Stimulated activated naive B cell treated with anti-CD40 and anti-IgM and Interleukin-4, amounts not matched to agents 10 μg/mL and 1 μg/mL and 100 μg/mL, for 72 hours (primary cell): ENCODE measurements around the gene CNTNAP1.
"Not testable (repeated sequence)": the region's sequence is repeated elsewhere in the genome, so short reads cannot be mapped to it uniquely, and the experiment has no call there.

ENCODE experiments used
- ATAC-seq, 2 donors: fragments of 150-1000 bp; cut with Tn5 transposase; replicated peaks; 2 replicates each; pipeline ENCODE4 v1.10.0; 2021; ENCODE audit warnings: moderate library complexity in 1 of 2
- DNase-seq: peaks from one replicate; pipeline ENCODE4 v3.0.0; 2021
- H3K27ac Mint-ChIP-seq: one replicate; pipeline ENCODE4 v1.8.0; 2022; ENCODE audit warnings: mild to moderate bottlenecking, mixed read lengths
- H3K27me3 Mint-ChIP-seq, 2 donors: one replicate each; pipeline ENCODE4 v1.8.0; 2022; ENCODE audit warnings: mixed read lengths in 2 of 2
- H3K36me3 Mint-ChIP-seq, 2 donors: one replicate each; pipeline ENCODE4 v1.8.0; 2022; ENCODE audit warnings: mixed read lengths in 2 of 2, mild to moderate bottlenecking in 1 of 2
- H3K4me1 Mint-ChIP-seq, 2 donors: one replicate each; pipeline ENCODE4 v1.8.0; 2022; ENCODE audit warnings: mixed read lengths in 2 of 2, mild to moderate bottlenecking in 1 of 2
- H3K4me3 Mint-ChIP-seq, 2 donors: one replicate each; pipeline ENCODE4 v1.8.0; 2022; ENCODE audit warnings: mild to moderate bottlenecking in 2 of 2, mixed read lengths in 2 of 2, moderate library complexity in 1 of 2
- H3K9me3 Mint-ChIP-seq, 2 donors: one replicate each; pipeline ENCODE4 v1.8.0; 2022; ENCODE audit warnings: mixed read lengths in 2 of 2, mild to moderate bottlenecking in 1 of 2

The CNTNAP1 gene

GRCh38 chr17:42704837-42705494 is 22.6 kb downstream of the CNTNAP1 start:
- Mint-ChIP-seq H3K27me3 (no peaks in the 10 kb centered on the region), H3K9me3 (no peaks in the 10 kb centered on the region), H3K4me3 (peak overlapping the region; percentile 42 to 72), H3K27ac (peak overlapping the region; percentile 68), H3K36me3 (peaks cover 68 to 82% of the 10 kb centered on the region in 2 donors), H3K4me1 (peaks cover 40 to 68% of the 10 kb centered on the region in 2 donors)
- DNase-seq = peak; percentile 73
- peak; percentile 90 to 93 for ATAC-seq

GRCh38 chr17:42706732-42707131 is 24.4 kb downstream of the CNTNAP1 start:
- Mint-ChIP-seq H3K36me3 (peaks cover 66 to 81% of the 10 kb centered on the region in 2 donors), H3K4me1 (peaks cover 35 to 61% of the 10 kb centered on the region in 2 donors), H3K9me3 (no peaks in the 10 kb centered on the region), H3K27ac (peak overlapping the region; percentile 5), H3K4me3 (peak overlapping the region in 1 of 2 donors; percentile 13), H3K27me3 (no peaks in the 10 kb centered on the region)
- ATAC-seq = peak; percentile 13 to 25
- no peak for DNase-seq

GRCh38 chr17:42708588-42708987 is 26.3 kb downstream of the CNTNAP1 start:
- Mint-ChIP-seq H3K27me3 (no peaks in the 10 kb centered on the region), H3K27ac (no peak overlapping the region), H3K36me3 (peaks cover 56 to 77% of the 10 kb centered on the region in 2 donors), H3K4me3 (no peak overlapping the region), H3K9me3 (no peaks in the 10 kb centered on the region), H3K4me1 (peaks cover 26 to 43% of the 10 kb centered on the region in 2 donors)
- DNase-seq = no peak
- ATAC-seq = no peak

GRCh38 chr17:42709561-42709960 is 27.2 kb downstream of the CNTNAP1 start:
- peaks cover 47 to 67% of the 10 kb centered on the region in 2 donors for H3K36me3 Mint-ChIP-seq

GRCh38 chr17:42720996-42721583 is 38.8 kb downstream of the CNTNAP1 start:
- no peak for DNase-seq
- no peak overlapping the region for H3K4me3 Mint-ChIP-seq
- H3K36me3 Mint-ChIP-seq = peaks cover 29 to 50% of the 10 kb centered on the region in 2 donors

More at GRCh38 chr17:42709561-42709960, 27.2 kb downstream of the CNTNAP1 start:
- DNase-seq (no peak), ATAC-seq (no peak)
- Mint-ChIP-seq H3K4me1 (peaks cover 22 to 33% of the 10 kb centered on the region in 2 donors), H3K4me3 (no peak overlapping the region), H3K27me3 (no peaks in the 10 kb centered on the region), H3K9me3 (no peaks in the 10 kb centered on the region), H3K27ac (no peak overlapping the region)

GRCh38 chr17:42723636-42724035 is 41.3 kb downstream of the CNTNAP1 start:
- Mint-ChIP-seq H3K4me3 (no peak overlapping the region), H3K9me3 (no peaks in the 10 kb centered on the region), H3K36me3 (peaks cover 22 to 35% of the 10 kb centered on the region in 2 donors), H3K4me1 (peaks cover 0 to 6% of the 10 kb centered on the region in 2 donors), H3K27me3 (no peaks in the 10 kb centered on the region), H3K27ac (no peak overlapping the region)
- no peak for ATAC-seq
- no peak for DNase-seq

More at GRCh38 chr17:42720996-42721583, 38.8 kb downstream of the CNTNAP1 start:
- Mint-ChIP-seq H3K27ac (no peak overlapping the region), H3K9me3 (no peaks in the 10 kb centered on the region), H3K4me1 (peaks cover 0 to 6% of the 10 kb centered on the region in 2 donors), H3K27me3 (no peaks in the 10 kb centered on the region)
- ATAC-seq = peak; percentile 86 to 94

GRCh38 chr17:42725143-42725542 is 42.8 kb downstream of the CNTNAP1 start:
- Mint-ChIP-seq H3K27ac (no peak overlapping the region), H3K27me3 (no peaks in the 10 kb centered on the region), H3K36me3 (peaks cover 18 to 28% of the 10 kb centered on the region in 2 donors), H3K9me3 (no peaks in the 10 kb centered on the region), H3K4me1 (peaks cover 0 to 6% of the 10 kb centered on the region in 2 donors), H3K4me3 (no peak overlapping the region)
- DNase-seq (no peak), ATAC-seq (no peak)

GRCh38 chr17:42740699-42741098 is 58.4 kb downstream of the CNTNAP1 start:
- no peaks in the 10 kb centered on the region for H3K27me3 Mint-ChIP-seq
- peaks cover 23 to 34% of the 10 kb centered on the region in 2 donors for H3K4me1 Mint-ChIP-seq
- H3K4me3 Mint-ChIP-seq = no peak overlapping the region
- no peak for ATAC-seq
- no peak overlapping the region for H3K27ac Mint-ChIP-seq
- H3K9me3 Mint-ChIP-seq = no peaks in the 10 kb centered on the region
- DNase-seq = no peak
- peaks cover 0 to 2% of the 10 kb centered on the region in 2 donors for H3K36me3 Mint-ChIP-seq

GRCh38 chr17:42742916-42743315 is 60.6 kb downstream of the CNTNAP1 start:
- H3K27ac Mint-ChIP-seq, DNase-seq, H3K36me3 Mint-ChIP-seq, H3K9me3 Mint-ChIP-seq, ATAC-seq, H3K27me3 Mint-ChIP-seq: not testable (repeated sequence)
- peak overlapping the region in 1 of 2 donors; percentile 31 for H3K4me3 Mint-ChIP-seq
- peaks cover 20 to 35% of the 10 kb centered on the region in 2 donors for H3K4me1 Mint-ChIP-seq

GRCh38 chr17:42743595-42744282 is 61.4 kb downstream of the CNTNAP1 start:
- Mint-ChIP-seq H3K4me3 (peak overlapping the region; percentile 90 to 93), H3K27me3 (peaks cover 0 to 4% of the 10 kb centered on the region in 2 donors), H3K36me3 (peaks cover 0 to 2% of the 10 kb centered on the region in 2 donors), H3K27ac (peak overlapping the region; percentile 94), H3K4me1 (peaks cover 20 to 35% of the 10 kb centered on the region in 2 donors), H3K9me3 (no peaks in the 10 kb centered on the region)
- no peak for ATAC-seq
- DNase-seq = no peak

GRCh38 chr17:42744283-42744805 is 62.0 kb downstream of the CNTNAP1 start:
- H3K36me3 Mint-ChIP-seq = peaks cover 0 to 2% of the 10 kb centered on the region in 2 donors
- peak; percentile 80 to 84 for ATAC-seq
- peaks cover 2 to 8% of the 10 kb centered on the region in 2 donors for H3K27me3 Mint-ChIP-seq
- peak; percentile 72 for DNase-seq
- H3K4me3 Mint-ChIP-seq = peak overlapping the region; percentile 90 to 93
- H3K27ac Mint-ChIP-seq = peak overlapping the region; percentile 94
- H3K9me3 Mint-ChIP-seq = no peaks in the 10 kb centered on the region
- H3K4me1 Mint-ChIP-seq = peaks cover 20 to 35% of the 10 kb centered on the region in 2 donors

GRCh38 chr17:42744806-42745617 is 62.7 kb downstream of the CNTNAP1 start, which contains the start of gene EZH1:
TSS of gene EZH1 (minus strand) at chr17:42745040. CDS start at chr17:42728941, 16,099 bp downstream.
- Mint-ChIP-seq H3K9me3 (no peaks in the 10 kb centered on the region), H3K4me1 (peaks cover 20 to 35% of the 10 kb centered on the region in 2 donors), H3K27ac (peak within 1 kb of the TSS; percentile 94), H3K4me3 (peak within 1 kb of the TSS; percentile 90 to 93), H3K36me3 (peaks cover 0 to 2% of the 10 kb centered on the region in 2 donors), H3K27me3 (peaks cover 4 to 10% of the 10 kb centered on the region in 2 donors)
- ATAC-seq (peak; percentile 89 to 90), DNase-seq (peak; percentile 92)

GRCh38 chr17:42748202-42748907 is 66.0 kb downstream of the CNTNAP1 start:
- H3K4me3 Mint-ChIP-seq = no peak overlapping the region
- no peak for DNase-seq
- H3K9me3 Mint-ChIP-seq = no peaks in the 10 kb centered on the region
- H3K4me1 Mint-ChIP-seq = peaks cover 16 to 29% of the 10 kb centered on the region in 2 donors
- H3K27me3 Mint-ChIP-seq = peaks cover 11 to 15% of the 10 kb centered on the region in 2 donors
- no peak for ATAC-seq
- no peak overlapping the region for H3K27ac Mint-ChIP-seq
- no peaks in the 10 kb centered on the region for H3K36me3 Mint-ChIP-seq
